GM19025 (cell line): Measurements from ENCODE around the gene ADGRA1.
"Not testable (repeated sequence)": the region's sequence is repeated elsewhere in the genome, so short reads cannot be mapped to it uniquely, and the experiment has no call there.

Experiments
- ATAC-seq: cut with Tn5 transposase; IDR thresholded peaks from one replicate; pipeline ENCODE4 v1.9.1; 2021; ENCODE audit warnings: mild to moderate bottlenecking, low read depth, moderate library complexity; ENCODE audit not compliant: unreplicated experiment

ADGRA1 gene

GRCh38 chr10:133173860-133174640, 86.3 kb downstream of the ADGRA1 start:
- no peak for ATAC-seq

- no peak for ATAC-seq
Observed at GRCh38 chr10:133174689-133175263, 87.1 kb downstream of the ADGRA1 start.

GRCh38 chr10:133175624-133176023, 87.9 kb downstream of the ADGRA1 start:
- ATAC-seq: not testable (repeated sequence)

GRCh38 chr10:133176546-133176945, 88.8 kb downstream of the ADGRA1 start:
- ATAC-seq: no peak

DNA sequence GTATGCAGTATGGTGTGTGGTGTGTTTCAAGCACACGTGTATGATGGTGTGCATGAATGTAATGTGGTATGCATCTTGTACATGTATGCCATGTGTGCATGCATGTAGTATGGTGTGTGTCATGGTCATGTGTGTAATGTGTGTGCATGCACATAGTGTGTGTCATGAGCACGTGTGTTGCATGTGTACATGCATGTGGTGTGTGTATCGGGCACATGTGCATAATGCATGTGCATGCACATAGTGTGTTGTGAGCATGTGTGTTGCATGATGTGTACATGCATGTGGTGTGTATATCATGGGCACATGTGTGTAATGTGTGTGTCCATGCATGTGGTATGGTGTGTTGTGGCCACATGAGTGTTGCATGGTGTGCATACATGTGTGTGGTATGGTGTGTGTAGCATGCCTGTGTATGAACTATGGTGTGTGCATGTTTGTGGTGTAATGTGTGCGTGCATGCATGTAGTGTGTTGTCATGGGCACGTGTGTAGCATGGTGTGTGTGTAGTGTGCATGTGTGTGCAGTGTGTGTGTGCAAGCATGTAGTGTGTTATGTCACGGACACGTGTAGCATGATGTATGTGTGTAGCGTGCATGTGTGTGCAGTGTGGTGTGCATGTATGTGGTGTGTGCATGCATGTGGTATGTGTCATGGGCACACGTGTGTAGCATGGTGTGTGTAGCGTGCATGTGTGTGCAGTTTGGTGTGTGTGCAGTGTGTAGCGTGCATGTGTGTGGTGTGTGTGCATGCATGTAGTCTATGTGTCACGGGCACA, 89.8 kb downstream of the ADGRA1 start:
- no peak for ATAC-seq

GRCh38 chr10:133178357-133179127, 90.8 kb downstream of the ADGRA1 start:
- ATAC-seq: no peak

DNA sequence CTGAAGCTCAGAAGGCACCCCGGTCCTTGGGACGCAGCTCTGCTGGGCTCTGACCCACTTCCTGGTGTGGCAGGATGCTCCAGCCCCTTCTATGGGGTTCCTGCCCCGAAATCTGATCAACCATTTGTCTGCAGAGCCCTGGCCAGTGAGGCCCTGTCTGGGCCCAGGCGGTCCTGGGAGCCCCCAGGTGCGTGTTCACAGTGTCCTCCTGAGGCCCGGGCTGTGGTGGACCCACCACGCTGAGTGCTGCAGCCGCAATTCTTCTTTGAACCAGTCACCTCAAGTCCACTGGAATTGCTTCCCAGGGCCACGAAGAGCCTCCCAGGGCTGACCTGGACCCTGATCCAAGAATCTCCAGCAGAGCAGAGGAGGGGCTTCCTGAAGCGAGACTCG, 91.4 kb downstream of the ADGRA1 start:
- no peak for ATAC-seq

DNA sequence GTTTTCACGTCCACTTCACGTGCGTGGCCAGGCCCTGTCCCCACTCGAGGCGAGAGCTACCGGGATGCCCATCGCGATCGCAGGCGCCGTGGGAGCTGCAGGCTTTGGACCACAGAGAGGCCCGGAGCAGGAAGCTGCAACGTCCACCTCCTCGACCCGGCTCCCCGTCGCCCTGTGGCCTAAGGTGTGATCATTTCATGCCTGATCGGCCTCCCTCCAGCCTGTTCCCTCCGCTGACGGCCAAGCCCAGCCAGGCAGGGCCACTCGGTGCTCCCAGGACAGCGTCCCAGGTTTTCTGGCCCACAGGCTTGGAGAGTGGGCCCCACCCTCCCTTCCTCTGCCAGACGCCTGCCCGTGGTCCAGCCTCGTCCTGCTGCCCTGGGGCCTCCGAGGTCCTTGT, 91.9 kb downstream of the ADGRA1 start:
- no peak for ATAC-seq

GRCh38 chr10:133180192-133180964, 92.7 kb downstream of the ADGRA1 start:
- ATAC-seq: no peak

DNA sequence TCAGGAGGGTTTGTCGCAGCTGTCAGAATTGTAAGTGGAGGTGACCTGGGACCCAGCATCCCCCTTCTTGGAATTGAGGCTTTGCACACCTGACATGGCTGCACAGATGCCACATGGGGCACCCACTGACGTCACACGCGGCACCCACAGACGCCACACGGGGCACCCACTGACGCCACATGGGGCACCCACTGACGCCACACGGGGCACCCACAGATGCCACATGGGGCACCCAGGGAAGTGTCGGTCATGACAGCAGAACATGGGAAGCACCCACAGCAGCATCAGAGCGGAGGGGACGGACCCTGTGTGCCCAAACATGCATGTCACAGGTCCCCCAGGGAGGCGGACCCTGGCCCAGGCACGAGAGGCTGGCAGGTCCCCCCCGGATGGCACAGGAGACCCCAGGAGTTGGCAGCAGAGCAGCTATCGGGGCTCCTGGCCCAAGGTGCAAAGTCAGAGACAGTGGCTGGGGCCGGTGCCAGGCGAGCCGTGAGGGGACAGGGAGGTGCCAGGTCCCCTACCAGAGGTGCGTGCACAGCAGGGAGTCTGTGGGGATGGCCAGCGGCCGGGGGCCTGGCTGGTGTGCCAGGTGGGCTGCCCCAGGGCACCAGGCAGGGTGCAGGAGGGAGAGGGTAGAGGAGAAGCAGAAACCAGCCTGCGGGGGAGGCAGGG, 93.4 kb downstream of the ADGRA1 start:
- no peak for ATAC-seq
